ENCODE data around the gene CC2D1A. TPM values are rescaled to one million over a fixed set of nuclear protein-coding genes. Genes with fewer than 3 reads are reported as not detected.

Gene CC2D1A
- total RNA-seq, 4 donors from 2014 or later, result 113 to 294 (median 177) TPM

Small RNA genes lying within 50 kb of the gene (small RNA-seq; reads per million reads assigned to genes)
- gene MIR181C (52.0 to 336 (median 249) reads per million in 4 donors), gene MIR181D (33.0 to 232 (median 142) reads per million in 4 donors)

Other genes with a start within 250 kb of the CC2D1A start
- 100 to 1,000 TPM in 2 of 4 donors, 10 to 100 TPM in 2; 63.0 to 304 (median 99.2) TPM for gene MRI1, start 141.7 kb upstream of the CC2D1A start, total RNA-seq
- gene C19orf53, start 131.7 kb upstream of the CC2D1A start, total RNA-seq, result 100 to 1,000 TPM in 2 of 4 donors, 10 to 100 TPM in 2; 48.6 to 111 (median 94.2) TPM
- 1 to 10 TPM; 2.3 to 5.1 (median 2.9) TPM for gene ZSWIM4, start 110.8 kb upstream of the CC2D1A start, total RNA-seq
- gene NANOS3, start 29.1 kb upstream of the CC2D1A start, total RNA-seq, result not detected
- 100 to 1,000 TPM in 1 of 4 donors, 1 to 10 TPM in 3; 5.2 to 102 (median 6.7) TPM for gene BRME1, start 84 bp upstream of the CC2D1A start, total RNA-seq
- gene PODNL1, start 32.2 kb downstream of the CC2D1A start, total RNA-seq, result 10 to 100 TPM in 1 of 4 donors, 1 to 10 TPM in 3; 3.0 to 15.3 (median 3.2) TPM
- gene DCAF15, start 46.3 kb downstream of the CC2D1A start, total RNA-seq, result 10 to 100 TPM; 26.2 to 61.7 (median 35.8) TPM
- gene RFX1, start 100.1 kb downstream of the CC2D1A start, total RNA-seq, result 1 to 10 TPM; 3.7 to 9.0 (median 8.1) TPM
- gene RLN3, start 121.9 kb downstream of the CC2D1A start, total RNA-seq, result not detected
- 1 to 10 TPM in 3 of 4 donors, under 1 TPM in 1; 0.37 to 2.1 (median 1.5) TPM for gene IL27RA, start 125.6 kb downstream of the CC2D1A start, total RNA-seq
- under 1 TPM in 2 of 4 donors, not detected in 2; 0.14 to 0.32 TPM for gene PALM3, start 155.9 kb downstream of the CC2D1A start, total RNA-seq
- gene MISP3, start 166.6 kb downstream of the CC2D1A start, total RNA-seq, result 100 to 1,000 TPM in 1 of 4 donors, 10 to 100 TPM in 3; 23.8 to 115 (median 35.8) TPM
- gene C19orf67, start 179.6 kb downstream of the CC2D1A start, total RNA-seq, result 1 to 10 TPM in 1 of 4 donors, under 1 TPM in 1, not detected in 2; 0.64 to 1.1 TPM
- gene SAMD1, start 184.6 kb downstream of the CC2D1A start, total RNA-seq, result 10 to 100 TPM in 3 of 4 donors, 1 to 10 TPM in 1; 7.6 to 37.5 (median 36.8) TPM
- gene PRKACA, start 211.6 kb downstream of the CC2D1A start, total RNA-seq, result 10 to 100 TPM; 16.7 to 74.8 (median 39.5) TPM
- 1 to 10 TPM in 3 of 4 donors, not detected in 1; 1.9 to 4.5 (median 4.4) TPM for gene ASF1B, start 230.4 kb downstream of the CC2D1A start, total RNA-seq